Hematopoietic multipotent progenitor cell treated with erythropoietin and hydrocortisone succinate and interleukin-3 and kit ligand, for 17 days (in vitro differentiated cells): ENCODE measurements around the gene COX6B2.
"Not testable (repeated sequence)": the region's sequence is repeated elsewhere in the genome, so short reads cannot be mapped to it uniquely, and the experiment has no call there.

Experiments
- DNase-seq: peaks from one replicate; pipeline ENCODE4 v3.0.0-alpha.2; 2015; ENCODE audit warnings: low spot score

COX6B2 gene, protein sequence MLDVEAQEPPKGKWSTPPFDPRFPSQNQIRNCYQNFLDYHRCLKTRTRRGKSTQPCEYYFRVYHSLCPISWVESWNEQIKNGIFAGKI

DNA sequence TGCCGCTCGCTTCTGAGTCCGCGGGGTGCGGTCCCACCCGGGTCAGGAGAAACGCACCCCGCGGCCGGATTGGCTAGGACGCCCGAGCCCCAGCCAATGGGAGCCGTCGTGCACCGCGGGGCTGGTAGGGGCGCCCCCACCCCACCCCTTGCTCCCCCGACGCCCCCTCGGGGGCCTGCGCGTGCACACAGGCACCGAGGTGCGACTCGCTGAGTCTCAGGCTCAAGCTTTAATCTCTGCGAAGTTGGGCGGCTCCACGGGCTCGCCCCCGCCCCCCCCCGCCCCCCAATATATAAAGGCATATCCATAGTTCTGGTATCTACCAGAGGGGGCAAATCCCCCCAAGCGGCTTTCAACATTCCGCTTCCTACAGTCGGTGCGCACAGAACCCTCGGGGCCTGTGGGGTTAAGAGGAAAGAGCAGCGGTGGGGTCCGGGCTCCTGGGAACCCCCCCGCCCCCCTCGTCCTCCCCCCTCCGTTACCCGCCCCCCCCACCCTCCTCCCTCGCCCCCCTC is at the start of gene COX6B2:
Gene COX6B2 (minus strand): TSS at position 22 of the 515 bp plus-strand sequence. CDS start 198 bp downstream, outside the sequence.
- DNase-seq = peak; percentile 54

DNA sequence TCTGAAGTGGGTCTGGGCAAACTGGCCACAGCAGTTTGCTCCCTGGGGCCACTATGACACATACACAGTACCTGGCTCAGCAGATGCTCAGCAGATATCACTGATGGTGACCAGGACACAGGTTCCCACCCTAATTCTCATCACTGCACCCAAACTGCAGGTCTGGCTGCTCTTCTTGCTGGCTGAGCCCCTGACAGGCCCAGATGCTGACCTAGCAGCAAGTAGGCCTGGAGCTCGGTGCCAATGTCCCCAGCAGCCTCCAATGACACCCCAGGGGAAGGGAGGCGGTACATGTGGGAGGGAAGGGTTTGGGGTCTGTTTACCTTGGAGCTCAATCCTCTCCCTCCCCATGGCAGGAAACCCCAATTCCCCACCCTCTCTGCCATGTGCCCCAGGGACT is 48.0 kb upstream of the COX6B2 start:
- no peak for DNase-seq

DNA sequence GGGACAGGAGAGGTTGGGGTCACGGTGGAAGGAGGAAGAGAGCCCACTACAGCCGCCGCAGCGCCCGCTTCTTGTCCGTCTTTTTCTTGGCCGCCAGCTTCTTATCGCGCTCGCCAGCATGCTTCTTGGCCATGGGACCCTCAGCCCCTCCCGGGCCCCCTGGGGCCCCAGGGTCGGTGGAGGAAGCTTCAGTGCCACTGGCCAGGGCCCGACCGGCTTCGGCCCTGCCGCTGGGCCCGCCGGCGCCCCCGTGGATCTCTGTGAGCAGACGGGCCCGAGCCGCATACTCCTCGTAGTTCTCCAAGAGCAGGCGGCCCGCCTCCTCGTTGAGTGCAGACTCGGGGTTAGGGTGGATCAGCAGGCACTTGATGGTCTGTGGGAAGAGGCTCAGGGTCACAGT is 46.9 kb upstream of the COX6B2 start:
- DNase-seq = not testable (repeated sequence)

DNA sequence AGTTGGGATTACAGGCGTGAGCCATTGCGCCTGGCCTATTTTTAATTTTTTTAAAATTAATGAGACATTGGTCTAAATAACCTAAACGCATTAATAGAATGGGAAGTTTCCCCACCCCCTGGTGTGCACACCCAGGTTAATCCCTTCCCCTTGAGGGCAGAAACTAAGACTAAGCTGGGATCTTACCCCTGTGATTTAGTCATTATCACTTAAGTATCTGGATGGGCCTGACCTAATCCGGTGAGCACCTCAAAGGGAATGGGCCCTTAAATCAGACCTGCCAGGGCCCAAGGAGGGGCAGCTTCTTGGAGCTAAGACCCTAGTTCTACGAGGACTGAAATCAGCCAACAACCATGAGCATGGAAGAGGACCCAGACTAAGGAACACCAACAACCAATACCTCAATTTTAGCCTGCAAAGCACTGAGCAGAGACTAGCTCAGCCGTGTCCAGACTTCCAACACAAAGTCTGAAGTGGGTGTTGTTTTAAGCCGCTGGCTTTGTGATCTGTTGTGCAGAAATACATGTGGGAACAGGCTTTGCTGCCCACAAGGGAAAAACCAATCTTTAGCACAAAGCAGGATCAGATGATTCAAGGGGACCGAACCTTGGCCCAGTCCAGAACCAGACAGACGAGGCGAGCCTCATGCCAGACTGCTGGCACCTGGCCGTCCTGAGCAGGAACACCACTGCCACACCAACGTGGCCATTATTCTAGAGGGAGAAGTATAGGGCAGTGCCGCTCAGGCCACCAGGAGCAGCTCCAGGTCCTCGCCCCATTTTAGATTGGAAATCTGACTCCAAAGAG is 46.0 kb upstream of the COX6B2 start:
- no peak for DNase-seq

DNA sequence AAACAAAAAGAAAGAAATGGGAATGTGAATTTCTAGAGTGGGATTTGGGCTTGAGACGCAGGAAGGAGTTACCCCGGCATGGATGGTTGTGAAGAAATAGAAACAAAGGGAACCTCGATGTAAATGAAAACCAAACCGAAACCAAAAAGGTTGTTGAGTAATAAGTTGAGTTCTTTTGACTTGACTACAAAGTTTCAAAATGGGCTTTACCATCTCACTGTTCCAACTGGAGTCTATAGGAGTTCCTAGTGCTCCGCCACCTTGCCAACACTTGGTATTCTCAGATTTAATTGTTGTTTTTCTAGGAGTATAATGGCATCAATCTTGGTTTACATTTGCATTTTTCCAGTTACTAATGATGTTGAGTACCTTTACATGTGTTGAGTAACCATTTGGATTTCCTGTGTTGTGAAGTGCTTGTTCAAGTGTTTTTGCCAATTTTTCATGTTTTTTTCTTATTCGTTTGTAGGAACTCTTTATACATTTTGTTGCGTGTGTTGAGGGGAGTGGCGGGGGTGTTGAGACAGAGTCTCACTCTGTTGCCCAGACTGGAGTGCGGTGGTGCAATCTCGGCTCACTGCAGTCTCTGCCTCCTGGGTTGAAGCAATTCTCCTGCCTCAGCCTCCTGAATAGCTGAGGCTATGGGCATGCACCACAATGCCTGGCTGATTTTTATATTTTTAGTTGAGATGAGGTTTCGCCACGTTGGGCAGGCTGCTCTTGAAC is 43.8 kb upstream of the COX6B2 start:
- DNase-seq = no peak

DNA sequence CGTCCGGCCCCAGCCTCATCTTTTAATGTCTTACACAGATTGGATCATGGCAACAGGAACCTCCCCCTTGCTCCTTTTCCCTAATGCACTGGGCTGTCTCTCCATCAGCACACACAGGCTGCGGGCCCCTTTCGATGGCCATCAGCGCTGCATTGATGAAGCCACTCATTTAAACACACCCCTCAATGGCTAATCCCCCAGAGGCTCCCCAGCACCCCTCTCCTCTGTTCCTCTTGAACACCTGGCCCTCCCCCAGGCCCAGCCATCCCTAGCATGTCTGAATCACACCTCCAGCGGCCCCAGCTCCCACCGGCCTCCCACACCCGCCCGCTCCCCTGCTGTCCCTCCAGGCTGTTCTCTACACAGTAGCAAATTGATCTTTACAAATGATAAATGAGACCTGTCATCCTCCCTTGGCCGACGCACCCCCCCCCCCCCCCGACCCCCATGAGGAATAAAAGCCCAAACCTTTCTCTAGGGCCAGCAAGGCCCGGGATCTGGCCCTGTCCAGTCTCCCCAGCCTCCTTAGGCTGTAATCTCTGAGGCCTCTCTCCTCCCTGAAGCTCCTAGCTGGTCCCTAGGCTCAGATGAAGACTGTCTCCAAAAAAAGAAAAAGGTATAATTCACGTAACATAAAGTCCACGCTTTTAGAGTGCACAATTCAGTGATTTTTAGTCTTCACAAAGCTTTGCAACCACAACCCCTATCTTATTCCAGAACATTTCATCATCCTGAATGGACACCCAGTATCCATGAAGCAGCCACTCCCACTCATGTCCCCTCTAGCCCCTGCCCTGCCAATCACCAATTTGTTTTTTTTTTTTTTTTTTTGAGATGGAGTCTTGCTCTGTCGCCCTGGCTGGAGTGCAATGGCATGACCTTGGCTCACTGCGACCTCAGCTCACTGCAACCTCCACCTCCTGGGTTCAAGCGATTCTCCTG is 38.6 kb upstream of the COX6B2 start:
- no peak for DNase-seq

DNA sequence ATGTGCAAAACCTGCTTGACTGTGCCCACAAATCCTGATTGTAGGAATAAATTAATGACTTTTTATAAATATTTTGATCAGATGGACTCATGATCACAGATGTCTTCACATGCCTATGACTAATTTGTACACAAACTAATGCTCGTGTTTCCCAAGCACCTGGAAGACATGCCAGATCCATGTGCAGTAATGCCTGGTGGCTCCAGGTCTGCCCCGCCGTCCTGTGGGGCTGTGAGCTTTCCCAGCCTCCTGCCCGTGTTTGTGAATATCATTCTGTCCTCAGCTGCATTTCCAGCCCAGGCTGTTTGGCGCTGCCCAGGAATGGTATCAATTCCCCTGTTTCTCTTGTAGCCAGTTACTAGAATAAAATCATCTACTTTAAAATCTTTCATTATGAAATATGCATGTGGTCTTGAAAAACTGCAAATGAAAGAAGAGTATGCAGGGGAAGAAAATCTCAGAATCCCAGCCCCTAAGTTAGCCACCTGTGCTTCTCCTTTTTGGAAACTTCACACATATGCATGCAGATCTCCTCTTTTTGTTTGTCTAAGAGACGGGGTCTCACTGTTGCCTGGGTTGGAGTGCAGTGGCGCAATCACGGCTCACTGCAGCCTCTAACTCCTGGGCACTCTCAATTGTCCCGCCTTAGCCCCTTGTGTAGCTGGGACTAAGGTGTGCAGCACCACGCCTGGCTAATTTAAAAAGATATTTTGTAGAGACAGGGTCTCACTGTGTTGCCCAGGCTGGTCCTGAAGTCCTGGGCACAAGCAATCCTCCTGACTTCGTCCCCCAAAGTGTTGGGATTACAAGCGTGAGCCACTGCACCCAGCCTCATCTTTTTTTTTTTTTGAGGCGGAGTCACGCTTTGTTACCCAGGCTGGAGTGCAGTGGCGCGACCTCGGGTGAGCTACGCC is 37.4 kb upstream of the COX6B2 start:
- DNase-seq = no peak

DNA sequence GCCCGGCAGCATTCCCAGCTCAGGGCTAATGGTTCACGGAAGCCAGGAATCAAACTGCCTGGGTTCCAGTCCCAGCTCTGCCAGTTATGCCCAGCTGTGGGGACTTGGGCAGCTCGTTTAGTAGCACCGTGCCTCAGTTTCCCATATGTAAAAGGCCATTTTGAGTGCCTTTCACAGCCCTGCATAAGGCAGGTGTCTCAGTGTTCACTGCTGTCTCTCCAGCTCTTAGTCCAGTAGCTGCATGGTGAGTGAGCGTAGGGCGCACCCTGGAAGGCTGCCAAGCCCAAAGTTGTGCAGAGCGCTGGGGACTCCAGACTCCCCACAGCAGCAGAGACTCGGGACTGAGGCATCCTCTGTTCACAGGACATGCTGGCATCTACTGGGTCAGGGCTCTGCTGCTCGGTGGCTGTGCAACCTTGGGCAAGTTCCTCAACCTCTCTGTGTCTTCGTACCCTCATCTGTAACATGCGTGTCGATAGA is 36.7 kb upstream of the COX6B2 start:
- no peak for DNase-seq

DNA sequence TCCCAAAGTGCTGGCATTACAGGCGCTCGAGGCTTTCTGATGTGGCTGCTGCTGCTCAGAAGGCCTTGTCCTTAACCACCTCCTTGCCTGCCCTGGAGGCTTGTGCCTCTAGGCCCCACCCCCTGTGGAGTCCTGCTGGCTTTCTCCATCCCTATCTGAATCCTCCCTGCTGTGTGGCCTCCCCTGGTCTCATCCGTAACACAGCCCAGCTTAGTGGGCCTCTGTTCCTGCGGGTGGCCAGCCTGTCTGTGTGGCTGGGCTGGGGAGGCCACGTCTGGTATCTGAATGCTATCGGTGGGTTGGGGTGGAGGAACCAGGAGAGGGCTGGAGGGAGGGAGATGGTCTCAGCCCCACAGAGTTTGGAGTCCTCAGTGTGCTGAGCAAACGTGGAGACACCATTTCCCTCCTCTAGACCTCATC is 36.0 kb upstream of the COX6B2 start:
- DNase-seq = no peak

DNA sequence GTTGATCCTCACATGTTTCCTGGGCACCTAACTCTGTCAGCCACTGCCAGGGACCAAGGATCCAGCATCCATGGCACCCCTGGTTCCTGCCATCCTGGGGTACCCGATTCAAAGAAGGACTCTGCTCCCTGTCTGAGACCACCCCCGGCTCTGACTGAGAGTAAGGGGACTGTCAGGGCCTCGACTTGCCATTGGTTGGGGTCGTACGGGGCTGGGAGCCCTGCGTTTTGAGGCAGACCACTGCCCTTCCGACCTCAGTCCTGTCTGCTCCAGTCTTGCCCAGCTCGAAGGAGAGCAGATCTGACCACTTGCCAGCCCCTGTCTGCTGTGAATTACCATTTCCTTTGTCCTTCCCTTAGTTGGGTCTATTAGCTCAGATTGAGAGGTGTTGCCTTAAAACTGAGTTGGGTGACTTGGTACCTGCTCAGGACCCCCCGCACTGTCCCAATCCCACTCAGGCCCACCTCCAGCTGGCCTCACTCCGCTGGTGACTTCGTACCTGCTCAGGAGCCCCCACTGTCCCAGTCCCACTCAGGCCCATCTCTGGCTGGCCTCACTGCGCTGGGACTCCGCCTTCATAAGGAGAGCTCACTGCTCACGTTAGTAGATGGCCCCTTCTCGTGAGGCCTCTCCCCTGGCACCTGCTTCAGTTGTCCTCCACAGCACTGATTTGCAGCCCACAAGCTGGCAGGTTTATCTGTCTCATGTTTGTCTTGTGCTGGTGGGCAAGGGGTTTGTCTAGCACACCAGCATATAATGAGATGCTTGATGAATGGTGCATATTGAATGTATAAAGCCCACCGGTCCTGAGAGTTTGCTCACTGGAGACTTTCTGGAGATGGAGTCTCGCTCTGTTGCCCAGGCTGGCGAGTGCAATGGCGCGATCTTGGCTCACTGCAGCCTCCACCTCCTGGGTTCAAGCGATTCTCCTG is 35.1 kb upstream of the COX6B2 start:
- no peak for DNase-seq

DNA sequence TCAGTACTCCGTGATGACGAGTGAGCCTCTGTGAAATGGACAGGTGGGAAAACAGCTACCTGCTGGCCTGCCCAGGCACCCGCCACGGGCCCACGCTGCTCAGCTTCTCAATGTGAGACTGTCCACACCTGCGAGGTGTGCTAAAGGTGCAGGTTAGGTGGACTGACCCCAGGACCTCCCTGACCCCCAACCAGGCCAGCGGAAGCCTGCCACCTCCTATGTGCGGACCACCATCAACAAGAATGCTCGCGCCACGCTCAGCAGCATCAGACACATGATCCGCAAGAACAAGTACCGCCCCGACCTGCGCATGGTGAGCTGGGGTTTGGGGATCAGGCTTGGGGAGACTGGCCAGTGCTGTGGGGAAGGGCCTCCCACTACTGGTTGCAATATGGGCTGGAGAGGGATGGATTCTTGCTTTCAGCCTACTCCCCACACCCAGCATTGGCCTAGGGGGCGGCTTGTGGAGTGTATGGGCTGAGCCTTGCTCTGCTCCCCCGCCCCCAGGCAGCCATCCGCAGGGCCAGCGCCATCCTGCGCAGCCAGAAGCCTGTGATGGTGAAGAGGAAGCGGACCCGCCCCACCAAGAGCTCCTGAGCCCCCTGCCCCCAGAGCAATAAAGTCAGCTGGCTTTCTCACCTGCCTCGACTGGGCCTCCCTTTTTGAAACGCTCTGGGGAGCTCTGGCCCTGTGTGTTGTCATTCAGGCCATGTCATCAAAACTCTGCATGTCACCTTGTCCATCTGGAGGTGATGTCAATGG is 33.4 kb upstream of the COX6B2 start:
- DNase-seq = no peak

DNA sequence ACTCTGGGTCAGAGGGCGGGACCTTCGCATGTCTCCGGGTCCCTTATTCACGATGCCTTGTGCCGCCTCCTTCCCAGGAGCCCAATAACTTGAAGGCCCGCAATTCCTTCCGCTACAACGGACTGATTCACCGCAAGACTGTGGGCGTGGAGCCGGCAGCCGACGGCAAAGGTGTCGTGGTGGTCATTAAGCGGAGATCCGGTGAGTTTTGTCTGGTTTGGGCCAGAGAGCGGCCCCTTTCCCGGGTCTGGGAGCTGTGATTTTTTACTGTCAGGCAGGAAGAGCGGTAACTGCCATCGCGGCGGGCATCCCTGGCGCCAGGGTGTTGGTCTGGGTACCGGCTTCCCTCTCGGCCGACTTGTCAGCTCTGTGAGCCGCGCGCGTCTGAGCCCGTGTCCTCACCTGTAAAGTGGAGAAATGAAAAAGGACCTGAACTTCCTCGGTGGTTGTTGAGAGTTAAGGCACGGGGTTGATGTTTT is 32.0 kb upstream of the COX6B2 start:
- DNase-seq = no peak

DNA sequence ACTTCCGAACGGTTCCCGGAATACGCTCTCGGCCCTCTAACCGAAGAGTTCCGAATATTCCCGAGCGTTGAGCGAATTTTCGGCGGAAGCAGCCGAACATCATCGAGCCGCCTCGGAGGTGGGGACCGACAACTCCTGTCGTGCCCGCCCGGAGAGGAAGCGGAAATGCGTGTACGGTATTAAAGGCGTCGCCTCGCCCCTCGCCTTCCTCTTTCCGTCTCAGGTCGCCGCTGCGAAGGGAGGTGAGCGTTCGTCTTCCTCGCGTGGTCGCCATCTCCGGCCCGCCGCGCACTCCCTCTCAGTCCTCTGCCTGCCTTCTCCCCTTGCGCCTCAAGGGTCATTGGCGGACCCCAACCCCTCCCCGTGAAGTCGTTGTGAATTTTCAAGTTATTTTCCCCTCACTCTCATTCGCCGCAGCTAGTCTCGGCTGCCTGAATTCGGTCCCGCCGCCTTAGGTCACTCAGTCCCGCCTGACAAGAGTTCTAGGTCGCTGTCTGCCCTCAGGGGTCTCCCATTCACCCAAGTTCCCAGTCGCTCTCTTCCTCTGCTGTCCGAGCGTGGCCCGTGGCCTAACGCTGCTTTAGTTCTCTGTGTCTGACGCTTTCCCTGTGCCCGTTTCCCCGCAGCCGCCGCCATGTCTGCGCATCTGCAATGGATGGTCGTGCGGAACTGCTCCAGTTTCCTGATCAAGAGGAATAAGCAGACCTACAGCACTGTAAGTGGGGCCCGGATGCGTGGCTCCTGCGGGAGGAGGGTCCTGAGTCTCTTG is 31.4 kb upstream of the COX6B2 start, which contains the start of gene RPL28:
Gene RPL28 (plus strand): TSS at position 209 of the 769 bp plus-strand sequence. CDS start 426 bp downstream, at position 635.
- DNase-seq = peak; percentile 96

DNA sequence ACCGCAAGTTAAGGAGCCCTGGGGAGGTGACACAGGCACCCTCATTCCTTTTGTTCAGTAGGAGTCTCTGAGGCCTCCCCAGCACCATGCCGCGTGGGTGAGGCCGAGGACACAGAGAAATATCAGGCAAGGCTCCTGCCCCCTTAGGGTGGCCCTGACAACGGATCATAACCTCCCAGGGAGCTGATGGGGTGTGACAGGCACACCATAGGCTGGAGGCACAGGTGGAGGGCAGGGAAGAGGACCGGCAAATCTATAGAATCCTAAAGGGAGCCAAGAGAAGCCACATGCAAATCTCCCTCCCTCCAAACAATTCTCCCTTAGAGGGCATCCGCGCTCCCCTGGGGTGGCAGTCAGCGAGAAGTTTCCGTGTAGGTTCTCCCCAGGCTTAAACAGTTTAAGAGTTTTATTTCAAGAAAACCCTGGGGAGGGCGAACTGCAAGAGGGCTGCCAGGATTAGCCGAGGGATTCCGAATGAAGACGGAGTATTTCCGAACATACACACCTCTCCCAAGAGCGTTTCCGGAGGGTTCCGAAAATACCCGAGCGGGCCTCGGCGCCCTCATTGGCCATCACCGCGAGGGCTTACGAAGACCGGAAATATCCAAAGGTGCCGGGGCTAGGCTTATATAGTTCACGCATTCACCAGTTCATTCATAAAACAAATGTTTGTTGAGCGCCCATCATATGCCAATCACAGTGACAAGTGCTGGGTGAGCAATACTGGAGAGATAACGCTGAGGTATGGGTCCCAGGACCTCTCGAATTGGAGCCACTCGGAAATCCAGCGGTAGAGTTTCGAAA is 30.6 kb upstream of the COX6B2 start:
- DNase-seq = peak; percentile 90

DNA sequence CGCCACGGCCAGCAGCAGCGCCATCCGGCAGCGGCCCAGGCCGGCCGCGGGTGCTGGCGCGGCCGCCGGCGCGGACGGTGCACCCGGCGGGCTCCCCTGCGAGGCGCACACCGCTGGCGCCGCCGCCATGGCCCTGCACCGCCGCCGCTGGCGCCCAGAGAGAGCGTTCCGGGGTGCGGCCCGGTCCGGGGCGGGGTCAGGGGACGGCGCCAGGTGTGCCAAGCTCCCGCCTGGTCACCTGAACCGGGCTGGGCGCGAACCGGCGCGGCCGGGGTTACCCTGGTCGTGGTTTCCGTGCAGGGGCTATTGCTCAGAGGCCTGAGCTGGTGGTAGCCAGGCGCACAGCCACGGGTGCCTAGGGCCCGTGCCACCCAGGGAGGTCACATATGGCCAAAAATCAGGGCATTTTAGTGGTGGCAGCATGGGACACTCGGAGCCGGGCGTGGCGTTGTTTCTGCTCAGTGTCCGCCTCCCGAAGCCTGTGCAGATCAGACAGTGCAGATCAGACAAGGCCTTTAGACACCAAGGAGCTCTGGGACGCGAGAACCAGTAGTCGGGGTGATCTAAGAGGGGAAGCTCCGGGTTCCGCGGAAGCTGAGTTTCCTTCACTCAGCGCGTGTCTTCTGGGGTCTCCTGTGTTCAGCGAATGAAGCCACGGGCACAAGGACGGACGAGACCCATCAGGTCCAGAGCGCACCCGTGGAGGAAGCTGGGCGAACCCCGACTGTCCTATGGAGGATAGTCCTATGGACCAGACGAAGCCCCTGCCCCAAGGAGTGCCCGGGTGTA is 29.8 kb upstream of the COX6B2 start, which contains the start of gene TMEM238:
Gene TMEM238 (minus strand): TSS at position 162 of the 789 bp plus-strand sequence. CDS start 33 bp downstream, at position 129.
- DNase-seq = peak; percentile 26
